Astrocyte of the cerebellum (primary cell): ENCODE measurements around the gene AMH.

ENCODE experiments used
- DNase-seq: peaks from one replicate; pipeline ENCODE4 v3.0.0-alpha.2; 2011; ENCODE audit warnings: low read depth
- H3K4me3 ChIP-seq: 2 replicates; pipeline ENCODE4 v1.5.1; 2011; ENCODE audit warnings: mild to moderate bottlenecking, low read depth, low read length, moderate library complexity
- in situ Hi-C: cut with HindIII; loops from 2 replicates; pipeline ENCODE4 v1.10.0; 2017; ENCODE audit warnings: low sequenced_read_pairs
- TF ChIP-seq, protein P1 (sequence below): IDR thresholded peaks from 2 replicates; pipeline ENCODE4 v1.5.1; 2012; ENCODE audit warnings: low read length, low read depth, moderate library complexity, mild to moderate bottlenecking; ENCODE audit errors: missing control alignments

The AMH gene

DNA sequence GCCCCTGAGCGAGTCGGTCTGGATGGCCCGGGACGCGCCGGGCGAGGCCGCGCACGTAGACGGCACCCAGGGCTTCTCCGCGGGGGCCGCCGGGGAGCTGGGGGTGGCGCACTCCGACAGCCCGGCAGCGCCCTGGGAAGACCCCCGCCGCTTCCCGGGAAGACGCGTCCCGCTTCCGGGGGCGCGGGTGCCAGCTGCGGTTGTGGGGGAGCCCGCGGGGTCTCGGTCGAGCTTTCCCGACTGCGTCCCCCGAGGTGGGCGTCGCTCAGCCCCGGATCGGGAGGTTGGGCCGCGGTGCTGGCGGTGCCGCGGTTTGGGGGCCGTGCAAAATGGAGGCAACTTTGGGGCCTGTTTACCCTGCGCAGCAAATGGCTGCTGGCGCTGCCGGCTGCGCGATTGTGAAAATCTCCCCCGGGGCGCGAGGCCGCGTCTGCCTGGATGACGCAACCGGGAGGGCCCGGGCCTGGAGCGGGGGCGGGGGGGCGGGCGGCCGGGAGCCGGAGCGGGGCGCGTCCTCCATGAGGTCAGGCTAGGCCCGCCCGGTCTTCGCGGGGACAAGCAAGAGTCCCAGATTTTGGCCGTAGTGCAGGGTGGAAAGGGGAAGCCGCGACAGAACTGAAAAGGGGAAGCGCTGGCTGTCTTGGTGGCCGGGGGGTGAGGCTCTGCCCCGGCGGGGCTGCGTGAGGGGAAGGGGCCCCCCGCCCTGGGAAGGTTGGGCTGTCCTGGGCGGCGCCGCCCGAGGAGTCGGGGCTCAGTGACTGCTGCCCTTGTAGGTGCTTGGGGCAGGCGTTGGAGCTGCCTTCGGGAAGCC is 21.5 kb downstream of the AMH start:
- in situ Hi-C loops = no loop called here
- TF ChIP-seq, protein P1, sequence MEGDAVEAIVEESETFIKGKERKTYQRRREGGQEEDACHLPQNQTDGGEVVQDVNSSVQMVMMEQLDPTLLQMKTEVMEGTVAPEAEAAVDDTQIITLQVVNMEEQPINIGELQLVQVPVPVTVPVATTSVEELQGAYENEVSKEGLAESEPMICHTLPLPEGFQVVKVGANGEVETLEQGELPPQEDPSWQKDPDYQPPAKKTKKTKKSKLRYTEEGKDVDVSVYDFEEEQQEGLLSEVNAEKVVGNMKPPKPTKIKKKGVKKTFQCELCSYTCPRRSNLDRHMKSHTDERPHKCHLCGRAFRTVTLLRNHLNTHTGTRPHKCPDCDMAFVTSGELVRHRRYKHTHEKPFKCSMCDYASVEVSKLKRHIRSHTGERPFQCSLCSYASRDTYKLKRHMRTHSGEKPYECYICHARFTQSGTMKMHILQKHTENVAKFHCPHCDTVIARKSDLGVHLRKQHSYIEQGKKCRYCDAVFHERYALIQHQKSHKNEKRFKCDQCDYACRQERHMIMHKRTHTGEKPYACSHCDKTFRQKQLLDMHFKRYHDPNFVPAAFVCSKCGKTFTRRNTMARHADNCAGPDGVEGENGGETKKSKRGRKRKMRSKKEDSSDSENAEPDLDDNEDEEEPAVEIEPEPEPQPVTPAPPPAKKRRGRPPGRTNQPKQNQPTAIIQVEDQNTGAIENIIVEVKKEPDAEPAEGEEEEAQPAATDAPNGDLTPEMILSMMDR = no peak
- peak overlapping the region; percentile 99 for H3K4me3 ChIP-seq
- peak; percentile 40 for DNase-seq

DNA sequence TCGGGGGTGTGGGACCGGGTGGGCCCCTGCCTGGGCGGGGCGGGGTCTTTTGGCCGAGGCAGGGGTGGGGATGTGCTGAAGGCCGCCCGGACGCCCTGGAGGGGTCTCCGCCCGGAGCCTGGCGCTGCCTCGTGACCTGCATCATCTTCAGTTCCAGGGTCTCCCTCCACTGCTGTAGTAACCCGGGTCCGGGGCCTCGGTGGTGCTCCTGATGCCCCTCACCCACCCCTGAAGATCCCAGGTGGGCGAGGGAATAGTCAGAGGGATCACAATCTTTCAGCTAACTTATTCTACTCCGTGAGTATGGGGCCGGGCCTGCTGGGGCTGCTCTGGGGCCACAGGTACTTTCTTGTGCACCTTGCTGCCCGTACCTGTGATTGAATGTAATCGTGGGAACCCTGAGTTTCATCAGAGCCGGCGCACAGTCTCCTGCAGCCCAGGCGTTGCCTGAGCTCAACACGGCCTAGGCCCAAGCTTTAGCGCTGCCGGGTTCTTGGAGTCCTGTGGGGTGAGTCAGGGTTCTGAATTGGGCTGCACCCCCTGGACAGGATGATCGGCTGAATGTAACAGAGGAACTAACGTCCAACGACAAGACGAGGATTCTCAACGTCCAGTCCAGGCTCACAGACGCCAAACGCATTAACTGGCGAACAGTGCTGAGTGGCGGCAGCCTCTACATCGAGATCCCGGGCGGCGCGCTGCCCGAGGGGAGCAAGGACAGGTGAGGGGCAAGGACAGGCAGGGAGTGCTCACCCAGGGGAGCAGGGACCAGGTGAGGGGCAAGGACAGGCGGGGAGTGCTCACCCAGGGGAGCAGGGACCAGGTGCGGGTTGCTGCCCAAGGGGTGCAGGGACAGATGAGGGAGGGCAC is 22.3 kb downstream of the AMH start:
- peak overlapping the region; percentile 99 for H3K4me3 ChIP-seq
- peak; percentile 44 for DNase-seq
- in situ Hi-C loops = no loop called here

DNA sequence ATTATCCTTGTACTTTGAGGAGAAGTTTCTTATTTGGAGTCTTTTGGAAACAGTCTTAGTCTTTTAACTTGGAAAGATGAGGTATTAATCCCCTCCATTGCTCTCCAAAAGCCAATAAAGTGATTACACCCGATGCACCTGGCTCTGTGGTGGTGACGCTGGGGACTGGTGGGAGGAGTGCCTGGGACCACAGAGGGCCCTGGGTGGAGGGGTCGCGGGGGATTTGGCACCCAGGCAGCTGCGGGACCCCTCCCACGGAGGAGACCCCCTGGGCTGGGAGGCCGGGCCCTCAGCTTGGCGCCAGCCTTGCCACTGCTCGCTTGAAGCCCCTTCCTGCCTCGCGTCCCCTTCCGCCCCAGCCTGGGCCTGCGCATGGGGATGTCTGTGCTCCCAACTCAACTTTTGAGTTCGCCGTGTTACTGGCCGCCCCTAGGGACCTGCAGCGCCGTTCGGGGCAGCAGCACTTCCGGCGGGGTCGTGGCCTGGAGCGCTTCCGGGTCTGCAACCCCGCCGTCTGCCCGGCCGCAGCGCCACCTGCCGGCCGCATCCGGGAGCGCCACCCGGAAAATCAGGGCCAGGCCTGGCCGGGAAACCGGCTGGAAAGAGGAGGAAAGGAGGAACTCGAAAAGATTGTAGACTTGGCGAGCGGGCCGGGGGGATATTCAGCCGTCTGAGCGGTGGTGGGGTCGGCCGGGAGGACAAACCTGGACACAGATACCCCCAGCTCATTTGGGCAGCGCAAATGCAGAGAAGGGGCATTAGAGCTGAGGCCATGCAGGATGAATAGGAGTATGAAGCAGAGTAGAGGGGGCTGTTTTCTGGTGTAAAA is 24.4 kb downstream of the AMH start:
- no peak for DNase-seq
- TF ChIP-seq, protein P1 = peak; percentile 91
- H3K4me3 ChIP-seq = peak overlapping the region; percentile 17
- in situ Hi-C loops = no loop called here

More for the DNA sequence above, 22.3 kb downstream of the AMH start:
- TF ChIP-seq, protein P1 = no peak

DNA sequence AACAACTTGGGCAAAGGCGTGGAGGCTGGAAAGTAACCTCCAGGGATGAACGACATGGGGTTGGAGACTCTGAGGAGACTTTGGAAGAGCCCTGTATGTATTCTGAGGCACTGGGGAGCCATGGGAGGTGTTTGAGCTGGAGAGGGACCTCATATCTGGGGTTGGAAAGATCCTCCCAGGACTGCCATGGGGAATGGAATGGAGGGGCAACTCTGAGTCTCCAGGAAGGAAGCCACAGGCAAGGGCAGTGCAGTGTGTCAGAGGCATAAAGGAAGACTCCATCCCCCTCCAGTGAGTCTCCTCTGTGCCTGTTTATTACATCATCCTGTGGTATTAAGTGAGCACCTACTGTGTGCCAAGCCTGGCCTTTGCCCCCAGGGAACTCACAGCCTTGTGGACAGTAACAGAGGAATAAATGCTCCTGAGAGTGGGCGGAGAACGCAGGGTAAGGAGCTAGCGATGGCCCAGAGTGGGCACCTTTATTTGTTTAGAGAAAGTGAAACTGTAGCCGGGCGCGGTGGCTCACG is 25.1 kb downstream of the AMH start:
- in situ Hi-C loops = no loop called here
- DNase-seq = no peak
- TF ChIP-seq, protein P1 = no peak
- no peak overlapping the region for H3K4me3 ChIP-seq

DNA sequence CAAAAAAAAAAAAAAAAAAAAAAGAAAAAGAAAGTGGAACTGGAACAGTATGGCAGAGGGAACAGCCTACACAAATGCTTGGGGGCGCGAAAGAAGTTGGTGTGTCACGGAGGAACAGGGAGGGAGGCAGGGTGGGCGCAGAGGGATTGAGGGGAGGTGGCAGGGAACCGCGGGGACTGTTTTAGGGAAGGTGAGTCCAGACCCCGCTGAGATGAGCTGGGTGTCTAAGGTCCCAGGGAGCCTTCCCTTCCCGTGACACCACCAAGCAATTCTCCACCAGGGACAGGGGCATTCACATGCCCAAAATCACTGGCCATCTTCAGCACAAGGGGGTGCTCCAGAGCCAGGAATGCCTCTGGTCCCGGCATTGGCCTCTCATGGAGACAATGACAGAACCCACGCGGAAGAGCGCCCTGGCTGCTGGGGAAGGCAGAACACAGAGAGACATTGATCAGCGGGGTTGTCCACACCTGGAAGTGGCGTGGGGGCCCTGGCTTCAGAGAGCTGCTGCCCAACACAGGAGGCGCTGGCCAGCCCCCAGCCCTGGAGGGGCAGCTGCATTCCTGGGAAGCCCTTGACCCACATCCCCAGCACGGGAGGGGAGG is 25.9 kb downstream of the AMH start:
- TF ChIP-seq, protein P1 = peak; percentile 71
- no peak overlapping the region for H3K4me3 ChIP-seq
- peak; percentile 44 for DNase-seq
- in situ Hi-C loops = no loop called here
